Activated CD4-positive, alpha-beta T cell treated with anti-CD3 and anti-CD28 coated beads for 24 hours (primary cell): Measurements from ENCODE around the gene BMP10.

ENCODE experiments used
- DNase-seq, 2 donors: peaks; one replicate each; pipeline ENCODE4 v3.0.0-alpha.2; 2020; ENCODE audit warnings: low read depth in 2 of 2

Gene BMP10

GRCh38 chr2:68817306-68817705 lies 53.9 kb downstream of the BMP10 start:
- no peak for DNase-seq
